Esophagus muscularis mucosa (tissue), 4 donors: Measurements from ENCODE around the gene PTPN7.

Experiments
- CTCF ChIP-seq, 3 experiments: fragments of 200-600 bp in 2 of 3; fragments of 450-650 bp in 1 of 3; sonication (generic) in 2 of 3; IDR thresholded peaks; one replicate each; pipeline ENCODE4 v1.5.1; 2017 to 2019; ENCODE audit warnings: antibody characterized with exemption in 3 of 3, mild to moderate bottlenecking in 2 of 3, moderate library complexity in 1 of 3
- EP300 ChIP-seq: sonication (generic); formaldehyde crosslinking; IDR thresholded peaks from one replicate; pipeline ENCODE4 v1.6.1; 2017; ENCODE audit warnings: antibody characterized with exemption
- POLR2A ChIP-seq: fragments of 450-650 bp; IDR thresholded peaks from one replicate; pipeline ENCODE4 v1.6.1; 2017; ENCODE audit warnings: antibody characterized with exemption, moderate library complexity, mild to moderate bottlenecking, low read depth
- POLR2AphosphoS5 ChIP-seq, 2 donors: sonication (generic); formaldehyde crosslinking; IDR thresholded peaks; one replicate each; pipeline ENCODE4 v1.6.1; 2017; ENCODE audit warnings: antibody characterized with exemption in 2 of 2

GRCh38 chr1:202143768-202144401 lies 16.5 kb downstream of the PTPN7 start:
- no peak for TF ChIP-seq EP300
- no peak for TF ChIP-seq POLR2A
- no peak for TF ChIP-seq POLR2AphosphoS5 (IDR thresholded peaks at IDR 0.05)
- no peak for TF ChIP-seq CTCF (IDR thresholded peaks at IDR 0.05)
